EH (cell line): ENCODE data around the gene IL17RE.

Experiments
- DNase-seq: peaks from one replicate; pipeline ENCODE4 v3.0.0-alpha.2; 2015; ENCODE audit warnings: low read depth

The IL17RE gene

DNA sequence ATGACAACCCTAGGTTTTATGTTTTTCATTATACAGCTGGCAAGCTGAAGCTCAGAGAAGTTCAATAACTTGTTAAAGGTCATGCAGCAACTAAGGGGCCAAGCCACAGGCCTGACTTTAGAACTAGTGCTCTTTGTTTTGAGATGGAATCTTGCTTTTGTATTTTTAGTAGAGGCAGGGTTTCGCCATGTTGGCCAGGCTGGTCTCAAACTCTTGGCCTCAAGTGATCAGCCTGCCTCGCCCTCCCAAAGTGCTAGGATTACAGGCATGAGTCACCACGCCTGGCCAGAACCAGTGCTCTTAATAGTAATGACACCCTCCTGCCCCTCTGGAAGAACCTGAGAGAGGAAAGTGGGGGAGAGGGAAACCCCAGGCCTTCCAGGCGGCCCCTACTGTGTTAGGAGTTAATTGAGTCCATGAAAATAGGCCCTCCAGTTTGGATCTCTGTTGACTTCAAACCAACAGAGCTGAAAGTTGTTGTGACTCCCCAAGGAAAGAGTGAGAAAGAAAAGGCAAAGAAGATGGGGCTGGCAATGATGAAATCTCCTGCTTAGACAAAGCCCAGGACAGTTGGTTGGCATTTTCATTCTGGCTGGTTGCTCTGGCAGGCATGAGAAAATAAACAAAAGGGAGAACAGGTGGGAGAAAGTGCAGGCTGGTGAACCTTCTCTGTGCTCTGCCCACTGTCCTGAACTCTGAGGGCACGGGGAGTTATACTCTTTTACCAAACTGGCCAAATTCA lies 53.1 kb downstream of the IL17RE start:
- peak; percentile 30 for DNase-seq

- DNase-seq, result peak; percentile 44
Observed at GRCh38 chr3:9957214-9957613, 54.6 kb downstream of the IL17RE start.

DNA sequence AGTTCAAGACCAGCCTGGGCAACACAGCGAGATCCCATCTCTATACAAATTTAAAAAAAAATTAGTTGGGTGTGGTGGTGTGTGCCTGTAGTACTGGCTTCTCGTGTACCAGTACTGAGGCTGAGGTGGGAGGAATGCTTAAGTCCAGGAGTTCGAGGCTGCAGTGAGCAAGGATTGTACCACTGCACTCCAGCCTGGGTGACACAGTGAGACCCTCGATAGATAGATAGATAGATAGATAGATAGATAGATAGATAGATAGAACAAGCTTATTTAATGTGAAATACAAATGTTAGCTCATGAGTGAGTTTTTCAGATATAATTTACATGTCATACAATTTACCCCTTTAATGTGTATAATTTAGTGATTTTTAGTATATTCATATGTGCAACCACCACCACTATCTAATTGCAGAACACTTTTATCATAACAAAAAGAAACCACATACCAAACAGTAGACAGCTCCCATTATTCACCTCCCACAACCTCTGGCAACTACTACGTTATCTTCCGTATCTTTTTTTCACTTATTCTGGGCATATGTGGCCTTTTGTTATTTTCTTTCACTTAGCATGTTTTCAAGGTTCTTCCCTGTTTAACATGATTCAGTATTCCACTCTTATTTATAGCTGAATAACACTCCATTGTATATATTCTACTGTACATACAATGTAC lies 62.7 kb downstream of the IL17RE start:
- no peak for DNase-seq
